Vagina (tissue), 2 donors: ENCODE results near the gene TRAF2. TPM values are rescaled to one million over a fixed set of nuclear protein-coding genes. Genes with fewer than 3 reads are reported as not detected.

Source experiments
- DNase-seq, 2 donors: peaks; one replicate each; pipeline ENCODE4 v3.0.0-alpha.2; 2017; ENCODE audit errors: extremely low spot score in 2 of 2
- H3K27ac ChIP-seq: fragments of 200-600 bp; sonication (generic); one replicate; pipeline ENCODE4 v1.5.1; 2019
- H3K27me3 ChIP-seq: fragments of 200-600 bp; sonication (generic); one replicate; pipeline ENCODE4 v1.5.1; 2019
- H3K36me3 ChIP-seq, 2 donors: fragments of 200-600 bp; sonication (generic); one replicate each; pipeline ENCODE4 v1.5.1; 2017 to 2019
- H3K4me1 ChIP-seq: fragments of 200-600 bp; sonication (generic); one replicate; pipeline ENCODE4 v1.5.1; 2019
- H3K4me3 ChIP-seq, 2 donors: fragments of 200-600 bp; sonication (generic); 1 replicate in 1 of 2; 2 replicates in 1 of 2; pipeline ENCODE4 v1.5.1; 2016 to 2019
- H3K9me3 ChIP-seq: fragments of 200-600 bp; sonication (generic); one replicate; pipeline ENCODE4 v1.5.1; 2019
- POLR2A ChIP-seq, 2 donors: fragments of 450-650 bp; IDR thresholded peaks; one replicate each; pipeline ENCODE4 v1.6.1; 2017; ENCODE audit warnings: antibody characterized with exemption in 2 of 2, mild to moderate bottlenecking in 2 of 2, moderate library complexity in 2 of 2
- POLR2AphosphoS5 ChIP-seq, 2 donors: sonication (generic); formaldehyde crosslinking; IDR thresholded peaks; one replicate each; pipeline ENCODE4 v1.9.0; 2017; ENCODE audit warnings: antibody characterized with exemption in 2 of 2, mild to moderate bottlenecking in 2 of 2, low read depth in 1 of 2; ENCODE audit not compliant: insufficient read depth in 1 of 2
- intact Hi-C: fragments of 100-400 bp; cut with DNase I; formaldehyde crosslinking; loops from one replicate; pipeline ENCODE4 v1.15.1; 2023
- total RNA-seq: library from RNA; depleted of rRNA; stranded (reverse); fragments of >200 nt; gene quantifications from one replicate; pipeline ENCODE4 v1.2.3, GENCODE V29; 2016
- TF ChIP-seq, protein P1 (sequence below), 3 experiments: fragments of 450-650 bp in 2 of 3; fragments of 200-600 bp in 1 of 3; sonication (generic) in 1 of 3; IDR thresholded peaks; one replicate each; pipeline ENCODE4 v1.5.1; 2017 to 2019; ENCODE audit warnings: antibody characterized with exemption in 3 of 3, mild to moderate bottlenecking in 2 of 3, moderate library complexity in 2 of 3

Gene TRAF2
- total RNA-seq, 1 donor from 2014 or later, result 12.8 TPM

DNA sequence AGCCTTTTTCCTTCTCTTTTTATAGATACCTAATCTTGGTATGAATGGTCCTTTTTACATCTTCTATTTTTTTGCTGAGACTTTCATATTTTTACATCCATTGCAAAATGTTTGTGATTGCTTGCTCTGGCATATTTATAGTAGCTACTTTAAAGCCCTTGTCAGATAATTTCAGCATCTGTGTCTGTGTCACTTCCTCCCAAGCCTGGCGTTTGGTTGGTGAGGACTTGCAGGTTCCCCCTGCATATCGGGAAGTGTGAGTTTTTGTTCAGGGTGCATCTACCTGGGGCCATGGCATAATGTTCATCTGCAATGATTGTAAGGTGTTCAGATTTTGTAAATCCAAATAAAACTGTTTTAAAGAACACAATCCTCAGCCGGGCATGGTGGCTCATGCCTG is 49.3 kb downstream of the TRAF2 start:
- H3K36me3 ChIP-seq, result peaks cover 0 to 10% of the 10 kb centered on the region in 2 donors
- no peaks in the 10 kb centered on the region for H3K9me3 ChIP-seq
- TF ChIP-seq, protein P1, sequence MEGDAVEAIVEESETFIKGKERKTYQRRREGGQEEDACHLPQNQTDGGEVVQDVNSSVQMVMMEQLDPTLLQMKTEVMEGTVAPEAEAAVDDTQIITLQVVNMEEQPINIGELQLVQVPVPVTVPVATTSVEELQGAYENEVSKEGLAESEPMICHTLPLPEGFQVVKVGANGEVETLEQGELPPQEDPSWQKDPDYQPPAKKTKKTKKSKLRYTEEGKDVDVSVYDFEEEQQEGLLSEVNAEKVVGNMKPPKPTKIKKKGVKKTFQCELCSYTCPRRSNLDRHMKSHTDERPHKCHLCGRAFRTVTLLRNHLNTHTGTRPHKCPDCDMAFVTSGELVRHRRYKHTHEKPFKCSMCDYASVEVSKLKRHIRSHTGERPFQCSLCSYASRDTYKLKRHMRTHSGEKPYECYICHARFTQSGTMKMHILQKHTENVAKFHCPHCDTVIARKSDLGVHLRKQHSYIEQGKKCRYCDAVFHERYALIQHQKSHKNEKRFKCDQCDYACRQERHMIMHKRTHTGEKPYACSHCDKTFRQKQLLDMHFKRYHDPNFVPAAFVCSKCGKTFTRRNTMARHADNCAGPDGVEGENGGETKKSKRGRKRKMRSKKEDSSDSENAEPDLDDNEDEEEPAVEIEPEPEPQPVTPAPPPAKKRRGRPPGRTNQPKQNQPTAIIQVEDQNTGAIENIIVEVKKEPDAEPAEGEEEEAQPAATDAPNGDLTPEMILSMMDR (IDR thresholded peaks at IDR 0.05), result no peak
- TF ChIP-seq POLR2A (IDR thresholded peaks at IDR 0.05), result no peak
- TF ChIP-seq POLR2AphosphoS5 (IDR thresholded peaks at IDR 0.05; ENCODE audit: insufficient read depth in 1 of 2, low read depth in 1 of 2), result no peak
- intact Hi-C loops, result no loop called here
- no peak overlapping the region for H3K27ac ChIP-seq
- DNase-seq, result no peak
- no peaks in the 10 kb centered on the region for H3K4me1 ChIP-seq
- no peaks in the 10 kb centered on the region for H3K27me3 ChIP-seq
- H3K4me3 ChIP-seq, result no peak overlapping the region

DNA sequence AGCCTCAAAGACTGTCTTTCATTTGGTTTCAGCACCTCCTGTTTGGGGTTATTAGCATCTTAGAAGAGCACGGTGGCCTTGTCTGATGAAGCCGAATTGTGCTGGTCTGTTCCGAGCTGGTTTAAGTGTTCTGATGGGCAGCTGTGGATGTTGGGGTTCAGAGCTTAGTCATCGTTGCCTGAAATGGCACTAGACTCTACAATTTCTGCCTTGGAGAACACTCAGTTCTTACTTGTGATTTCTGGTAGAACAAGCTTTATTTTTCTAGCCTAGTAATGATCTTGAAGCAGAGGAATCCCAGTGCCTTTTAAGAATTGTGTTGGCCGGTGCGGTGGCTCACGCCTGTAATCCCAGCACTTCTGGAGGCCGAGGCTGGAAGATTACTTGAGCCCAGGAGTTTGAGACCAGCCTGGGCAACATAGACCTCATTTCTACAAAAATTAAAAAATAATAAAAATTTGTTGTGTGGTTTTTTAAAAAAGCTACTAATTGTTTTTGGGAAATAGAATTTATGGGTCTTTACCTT is 50.4 kb downstream of the TRAF2 start:
- Histone ChIP-seq H3K27me3 (no peaks in the 10 kb centered on the region), H3K4me1 (no peaks in the 10 kb centered on the region), H3K4me3 (no peak overlapping the region), H3K36me3 (peaks cover 0 to 21% of the 10 kb centered on the region in 2 donors), H3K9me3 (no peaks in the 10 kb centered on the region), H3K27ac (no peak overlapping the region)
- TF ChIP-seq, protein P1 (IDR thresholded peaks at IDR 0.05), result no peak
- TF ChIP-seq POLR2A (IDR thresholded peaks at IDR 0.05), result no peak
- TF ChIP-seq POLR2AphosphoS5 (IDR thresholded peaks at IDR 0.05; ENCODE audit: insufficient read depth in 1 of 2, low read depth in 1 of 2), result no peak
- DNase-seq, result no peak
- intact Hi-C loops, result no loop called here

DNA sequence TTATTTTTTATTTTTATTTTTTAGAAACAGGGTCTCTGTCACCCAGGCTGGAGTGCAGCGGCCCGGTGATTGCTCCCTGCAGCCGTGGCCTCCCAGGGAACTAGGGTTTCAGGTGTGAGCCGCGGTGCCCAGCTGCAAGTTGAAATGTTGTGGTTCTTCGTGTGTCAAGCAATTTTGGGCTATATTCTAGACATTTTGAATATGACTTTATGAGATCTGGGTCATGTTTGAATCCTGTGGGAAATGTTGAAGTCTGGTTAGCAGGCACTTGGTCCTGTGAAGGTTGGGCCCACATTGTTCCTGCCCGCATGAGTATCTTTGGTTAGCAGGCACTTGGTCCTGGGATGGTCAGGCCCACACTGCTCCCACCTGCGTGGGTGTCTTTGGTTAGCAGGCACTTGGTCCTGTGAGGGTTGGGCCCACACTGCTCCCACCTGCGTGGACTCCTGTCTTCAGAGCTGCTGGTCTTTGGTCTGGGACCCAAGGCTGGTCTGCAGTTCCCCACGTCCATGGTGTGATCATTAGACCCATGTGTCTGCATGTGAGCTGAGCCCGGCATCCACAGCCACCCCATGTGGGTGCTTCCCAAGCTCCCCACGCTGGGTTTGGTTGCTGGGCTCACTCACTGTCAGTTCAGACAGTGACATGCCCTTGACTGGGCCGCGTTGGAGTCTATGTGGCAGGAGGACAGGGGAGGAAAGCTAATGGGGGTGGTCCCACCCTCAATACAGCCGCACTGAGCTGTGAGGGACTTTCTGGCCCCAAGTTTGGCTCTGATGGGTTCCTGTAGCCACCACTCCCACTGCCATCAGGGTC is 51.1 kb downstream of the TRAF2 start:
- Histone ChIP-seq H3K27me3 (no peaks in the 10 kb centered on the region), H3K4me1 (peaks cover 1% of the 10 kb centered on the region), H3K4me3 (no peak overlapping the region), H3K27ac (no peak overlapping the region), H3K9me3 (no peaks in the 10 kb centered on the region), H3K36me3 (peaks cover 0 to 28% of the 10 kb centered on the region in 2 donors)
- TF ChIP-seq POLR2AphosphoS5 (IDR thresholded peaks at IDR 0.05; ENCODE audit: insufficient read depth in 1 of 2, low read depth in 1 of 2) (no peak), POLR2A (IDR thresholded peaks at IDR 0.05) (no peak)
- TF ChIP-seq, protein P1 (IDR thresholded peaks at IDR 0.05), result no peak
- DNase-seq, result no peak
- intact Hi-C loops, result no loop called here

DNA sequence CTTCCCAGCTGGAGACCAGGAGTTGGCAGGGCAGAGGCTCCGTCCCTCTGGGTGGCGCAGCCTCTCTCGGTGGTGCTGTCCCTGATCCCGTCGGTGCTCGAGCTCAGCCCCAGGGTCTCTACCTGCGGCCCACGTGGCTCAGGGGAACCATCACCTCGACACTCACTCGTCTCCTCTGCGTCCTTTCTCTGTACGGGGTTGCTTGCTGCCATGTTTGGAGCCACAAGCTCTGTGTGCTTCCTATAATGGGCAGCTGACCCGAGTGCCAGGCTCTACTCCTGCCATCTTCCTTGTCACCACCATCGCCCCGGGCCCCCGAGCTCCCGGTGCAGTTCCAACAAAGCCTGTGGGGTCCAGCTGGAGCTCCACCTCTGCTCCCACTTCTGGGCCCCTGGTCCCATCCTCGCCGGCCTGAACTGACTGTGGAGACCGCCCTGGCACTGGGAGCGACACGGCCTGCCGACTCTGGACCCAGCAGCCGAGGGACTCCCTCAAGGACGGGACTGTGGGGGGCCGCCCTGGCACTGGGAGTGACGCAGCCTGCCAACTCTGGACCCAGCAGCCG is 53.2 kb downstream of the TRAF2 start:
- DNase-seq, result no peak

More for the DNA sequence above, 53.2 kb downstream of the TRAF2 start:
- TF ChIP-seq POLR2A (IDR thresholded peaks at IDR 0.05) (no peak), POLR2AphosphoS5 (IDR thresholded peaks at IDR 0.05; ENCODE audit: insufficient read depth in 1 of 2, low read depth in 1 of 2) (no peak)
- TF ChIP-seq, protein P1 (IDR thresholded peaks at IDR 0.05), result no peak
- intact Hi-C loops, result no loop called here
- Histone ChIP-seq H3K9me3 (no peaks in the 10 kb centered on the region), H3K36me3 (peaks cover 0 to 38% of the 10 kb centered on the region in 2 donors), H3K4me1 (peaks cover 15% of the 10 kb centered on the region), H3K27me3 (no peaks in the 10 kb centered on the region), H3K4me3 (no peak overlapping the region), H3K27ac (no peak overlapping the region)
